AG09319 (cell line): Measurements from ENCODE around the gene BMP2.

Source experiments
- DNase-seq: peaks from one replicate; pipeline ENCODE4 v3.0.0-alpha.2; 2010; ENCODE audit warnings: low read depth; ENCODE audit errors: extremely low read depth
- CTCF ChIP-seq: IDR thresholded peaks from 2 replicates; pipeline ENCODE4 v1.5.1; 2011; ENCODE audit warnings: low read depth, mild to moderate bottlenecking, inconsistent platforms, low read length, moderate library complexity

Gene BMP2

GRCh38 chr20:6768228-6769140, 998 bp downstream of the BMP2 start:
- no peak for DNase-seq
- TF ChIP-seq CTCF, result no peak

- no peak for DNase-seq
Measured at GRCh38 chr20:6769903-6770785, 2.7 kb downstream of the BMP2 start.

GRCh38 chr20:6770786-6771100, 3.3 kb downstream of the BMP2 start:
- no peak for DNase-seq
- TF ChIP-seq CTCF, result no peak

More at GRCh38 chr20:6769903-6770785, 2.7 kb downstream of the BMP2 start:
- no peak for TF ChIP-seq CTCF

GRCh38 chr20:6780433-6781190, 13.1 kb downstream of the BMP2 start:
- no peak for DNase-seq
- no peak for TF ChIP-seq CTCF

GRCh38 chr20:6783752-6784151, 16.3 kb downstream of the BMP2 start:
- peak; percentile 41 for DNase-seq
- no peak for TF ChIP-seq CTCF

- no peak for TF ChIP-seq CTCF
- peak; percentile 37 for DNase-seq
Measured at GRCh38 chr20:6784210-6784631, 16.7 kb downstream of the BMP2 start.
